HCT116 (cell line): ENCODE results near the gene EYA3.

ENCODE experiments used
- ATF3 ChIP-seq: IDR thresholded peaks from 2 replicates; pipeline ENCODE4 v1.6.1; 2012
- CTCF ChIP-seq, 3 experiments: fragments of 200-600 bp in 1 of 3; sonication (generic) in 1 of 3; IDR thresholded peaks in 2 of 3; conservative IDR thresholded peaks in 1 of 3; 2 replicates each; pipeline ENCODE4 v1.5.1; 2012 to 2017; ENCODE audit warnings: low read depth in 2 of 3, low read length in 2 of 3, antibody characterized with exemption in 1 of 3, borderline replicate concordance in 1 of 3, control low read depth in 1 of 3, mild to moderate bottlenecking in 1 of 3, mixed read lengths in 1 of 3, mixed run types in 1 of 3, moderate library complexity in 1 of 3; ENCODE audit not compliant: insufficient read depth in 1 of 3
- EGR1 ChIP-seq: IDR thresholded peaks from 2 replicates; pipeline ENCODE4 v1.6.1; 2012; ENCODE audit warnings: low read depth
- EZH2phosphoT487 ChIP-seq: fragments of 200-600 bp; IDR thresholded peaks from 2 replicates; pipeline ENCODE4 v1.6.1; 2018; ENCODE audit warnings: antibody characterized with exemption, borderline replicate concordance
- TF ChIP-seq, protein P1 (sequence below): IDR thresholded peaks from 2 replicates; pipeline ENCODE4 v1.6.1; 2012; ENCODE audit warnings: low read depth

DNA sequence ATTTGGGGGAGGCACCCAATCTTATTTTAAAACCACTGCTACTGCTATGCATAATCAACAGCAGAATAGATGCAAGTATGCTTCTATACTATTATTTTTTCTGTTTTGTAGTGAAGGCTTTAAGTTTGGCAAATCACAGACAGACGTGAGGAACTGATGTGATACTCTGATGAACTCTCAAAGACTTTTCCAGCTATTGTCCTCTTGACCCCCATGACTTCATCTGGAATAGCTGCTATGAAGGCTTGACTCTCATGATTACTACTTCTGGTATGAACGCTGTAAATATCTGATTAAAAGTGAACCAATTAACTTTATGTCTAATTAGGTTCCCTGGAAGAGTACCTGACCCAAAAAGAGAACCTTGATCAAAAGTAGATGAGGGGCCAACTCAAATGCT, 49.1 kb downstream of the EYA3 start:
- TF ChIP-seq CTCF (IDR thresholded peaks at IDR 0.05 in 2 of 3, conservative IDR thresholded peaks at IDR 0.05 in 1 of 3; ENCODE audit: borderline replicate concordance in 1 of 3, insufficient read depth in 1 of 3, low read depth in 2 of 3, low read length in 2 of 3) (no peak), ATF3 (no peak), EGR1 (no peak), EZH2phosphoT487 (no peak)
- TF ChIP-seq, protein P1, sequence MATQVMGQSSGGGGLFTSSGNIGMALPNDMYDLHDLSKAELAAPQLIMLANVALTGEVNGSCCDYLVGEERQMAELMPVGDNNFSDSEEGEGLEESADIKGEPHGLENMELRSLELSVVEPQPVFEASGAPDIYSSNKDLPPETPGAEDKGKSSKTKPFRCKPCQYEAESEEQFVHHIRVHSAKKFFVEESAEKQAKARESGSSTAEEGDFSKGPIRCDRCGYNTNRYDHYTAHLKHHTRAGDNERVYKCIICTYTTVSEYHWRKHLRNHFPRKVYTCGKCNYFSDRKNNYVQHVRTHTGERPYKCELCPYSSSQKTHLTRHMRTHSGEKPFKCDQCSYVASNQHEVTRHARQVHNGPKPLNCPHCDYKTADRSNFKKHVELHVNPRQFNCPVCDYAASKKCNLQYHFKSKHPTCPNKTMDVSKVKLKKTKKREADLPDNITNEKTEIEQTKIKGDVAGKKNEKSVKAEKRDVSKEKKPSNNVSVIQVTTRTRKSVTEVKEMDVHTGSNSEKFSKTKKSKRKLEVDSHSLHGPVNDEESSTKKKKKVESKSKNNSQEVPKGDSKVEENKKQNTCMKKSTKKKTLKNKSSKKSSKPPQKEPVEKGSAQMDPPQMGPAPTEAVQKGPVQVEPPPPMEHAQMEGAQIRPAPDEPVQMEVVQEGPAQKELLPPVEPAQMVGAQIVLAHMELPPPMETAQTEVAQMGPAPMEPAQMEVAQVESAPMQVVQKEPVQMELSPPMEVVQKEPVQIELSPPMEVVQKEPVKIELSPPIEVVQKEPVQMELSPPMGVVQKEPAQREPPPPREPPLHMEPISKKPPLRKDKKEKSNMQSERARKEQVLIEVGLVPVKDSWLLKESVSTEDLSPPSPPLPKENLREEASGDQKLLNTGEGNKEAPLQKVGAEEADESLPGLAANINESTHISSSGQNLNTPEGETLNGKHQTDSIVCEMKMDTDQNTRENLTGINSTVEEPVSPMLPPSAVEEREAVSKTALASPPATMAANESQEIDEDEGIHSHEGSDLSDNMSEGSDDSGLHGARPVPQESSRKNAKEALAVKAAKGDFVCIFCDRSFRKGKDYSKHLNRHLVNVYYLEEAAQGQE = no peak
